HAP-1 (cell line): ENCODE measurements around the gene CDPF1.
"Not testable (repeated sequence)": the region's sequence is repeated elsewhere in the genome, so short reads cannot be mapped to it uniquely, and the experiment has no call there.

Source experiments
- DNase-seq, 2 experiments: peaks; one replicate each; pipeline ENCODE4 v3.0.0-alpha.2; 2016 to 2020; ENCODE audit warnings: low spot score in 2 of 2
- H3K27me3 ChIP-seq: fragments of 250-450 bp; sonication (Bioruptor Pico); 2 replicates; pipeline ENCODE4 v1.5.1; 2020; ENCODE audit warnings: low read depth, mild to moderate bottlenecking, moderate library complexity
- H3K36me3 ChIP-seq: fragments of 250-450 bp; sonication (Bioruptor Pico); replicated peaks from 2 replicates; pipeline ENCODE4 v1.5.1; 2020; ENCODE audit warnings: mild to moderate bottlenecking
- H3K4me1 ChIP-seq: fragments of 250-450 bp; sonication (Bioruptor Pico); 2 replicates; pipeline ENCODE4 v1.5.1; 2020; ENCODE audit warnings: mild to moderate bottlenecking
- H3K4me3 ChIP-seq: fragments of 250-450 bp; sonication (Bioruptor Pico); 2 replicates; pipeline ENCODE4 v1.5.1; 2020; ENCODE audit warnings: mild to moderate bottlenecking, moderate library complexity
- H3K9me3 ChIP-seq: fragments of 250-450 bp; sonication (Bioruptor Pico); 2 replicates; pipeline ENCODE4 v1.5.1; 2020; ENCODE audit warnings: mild to moderate bottlenecking, moderate library complexity
- in situ Hi-C: fragments of 300-500 bp; cut with MboI; formaldehyde crosslinking; loops from 3 replicates; pipeline ENCODE4 v1.14.3; 2020; ENCODE audit warnings: low sequenced_read_pairs, inconsistent platforms, mixed read lengths

The CDPF1 gene

GRCh38 chr22:46213052-46213451 lies 37.0 kb downstream of the CDPF1 start:
- Histone ChIP-seq H3K9me3 (peaks cover 7% of the 10 kb centered on the region), H3K27me3 (no peaks in the 10 kb centered on the region), H3K4me1 (no peaks in the 10 kb centered on the region), H3K36me3 (no peaks in the 10 kb centered on the region; the same call in 1 of the 2 replicates), H3K4me3 (no peak overlapping the region)
- in situ Hi-C loops, result no loop called here
- DNase-seq, result no peak

DNA sequence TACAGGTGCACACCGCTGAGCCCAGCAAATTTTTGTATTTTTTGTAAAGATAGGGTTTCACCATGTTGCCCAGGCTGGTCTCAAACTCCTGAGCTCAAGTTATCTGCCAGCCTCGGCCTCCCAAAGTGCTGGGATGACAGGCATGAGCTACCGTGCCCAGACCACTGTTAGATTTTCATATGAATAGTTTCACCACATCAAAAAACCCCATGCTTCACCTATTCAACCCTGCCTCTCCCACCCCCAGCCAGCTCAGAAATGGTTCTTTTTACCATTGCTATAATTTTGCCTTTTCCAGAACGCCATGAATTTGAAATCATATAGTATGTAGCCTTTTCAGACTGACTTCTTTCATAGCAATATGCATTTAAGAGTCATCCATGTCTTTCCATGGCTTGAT lies 37.9 kb downstream of the CDPF1 start:
- Histone ChIP-seq H3K36me3 (no peaks in the 10 kb centered on the region), H3K4me3 (no peak overlapping the region), H3K9me3 (peaks cover 7% of the 10 kb centered on the region), H3K27me3 (no peaks in the 10 kb centered on the region), H3K4me1 (no peaks in the 10 kb centered on the region)
- DNase-seq, result no peak
- in situ Hi-C loops, result no loop called here

DNA sequence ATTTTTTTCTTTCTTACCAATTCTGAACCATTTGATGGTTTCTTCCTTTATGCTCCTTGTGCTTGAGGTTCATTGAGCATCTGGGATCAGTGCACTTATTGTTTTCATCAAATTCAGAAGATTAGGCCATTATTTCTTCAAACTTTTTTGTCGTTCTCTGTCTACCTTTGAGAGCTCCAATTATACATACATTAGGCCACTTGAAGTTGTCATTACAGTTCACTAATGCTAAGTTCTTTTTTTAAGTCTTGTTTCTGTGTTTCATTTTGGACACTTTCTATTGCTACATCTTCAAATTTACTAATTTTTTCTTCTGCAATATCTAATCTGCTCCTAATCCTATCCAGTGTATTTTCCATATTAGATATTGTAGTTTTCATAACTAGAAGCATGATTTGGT lies 40.8 kb downstream of the CDPF1 start:
- DNase-seq, result no peak
- peaks cover 7% of the 10 kb centered on the region for H3K9me3 ChIP-seq
- in situ Hi-C loops, result no loop called here

GRCh38 chr22:46203601-46203980 lies 46.5 kb downstream of the CDPF1 start:
- Histone ChIP-seq H3K27me3 (no peaks in the 10 kb centered on the region), H3K9me3 (peaks cover under 1% of the 10 kb centered on the region; the same call in 1 of the 2 replicates), H3K4me1 (no peaks in the 10 kb centered on the region), H3K36me3 (peaks cover 3% of the 10 kb centered on the region; the same call in 1 of the 2 replicates), H3K4me3 (no peak overlapping the region)
- DNase-seq, result no peak
- in situ Hi-C loops, result no loop called here

More for the DNA sequence above, 40.8 kb downstream of the CDPF1 start:
- Histone ChIP-seq H3K4me3 (no peak overlapping the region), H3K36me3 (no peaks in the 10 kb centered on the region), H3K27me3 (no peaks in the 10 kb centered on the region), H3K4me1 (no peaks in the 10 kb centered on the region)

- in situ Hi-C loops, result no loop called here
- no peak for DNase-seq
- Histone ChIP-seq H3K36me3 (peaks cover 3% of the 10 kb centered on the region; the same call in 1 of the 2 replicates), H3K27me3 (no peaks in the 10 kb centered on the region), H3K4me1 (no peaks in the 10 kb centered on the region), H3K9me3 (no peaks in the 10 kb centered on the region), H3K4me3 (no peak overlapping the region)
These were observed 47.0 kb downstream of the CDPF1 start for GRCh38 chr22:46202897-46203600.

GRCh38 chr22:46201059-46201757 lies 48.9 kb downstream of the CDPF1 start:
- Histone ChIP-seq H3K36me3 (peaks cover 3% of the 10 kb centered on the region; the same call in 1 of the 2 replicates), H3K4me3 (no peak overlapping the region), H3K9me3 (no peaks in the 10 kb centered on the region), H3K27me3 (no peaks in the 10 kb centered on the region), H3K4me1 (no peaks in the 10 kb centered on the region)
- in situ Hi-C loops, result no loop called here
- DNase-seq, result no peak

DNA sequence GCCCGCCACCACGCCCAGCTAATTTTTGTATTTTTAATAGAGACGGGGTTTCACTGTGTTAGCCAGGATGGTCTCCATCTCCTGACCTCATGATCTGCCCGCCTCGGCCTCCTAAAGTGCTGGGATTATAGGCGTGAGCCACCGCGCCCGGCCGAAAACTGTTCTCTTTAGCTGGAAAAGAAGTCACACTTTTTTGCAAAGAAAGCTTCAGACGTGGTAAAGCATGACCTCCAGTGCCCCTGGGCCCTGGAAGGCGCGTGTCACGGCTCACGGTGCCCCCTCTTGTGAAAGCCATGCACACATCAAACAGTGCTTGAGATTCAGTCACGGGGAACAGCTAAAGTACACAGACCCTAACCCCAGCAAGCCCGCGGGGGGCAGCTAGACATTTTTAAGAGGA lies 51.3 kb downstream of the CDPF1 start:
- DNase-seq, H3K4me1 ChIP-seq, H3K36me3 ChIP-seq, H3K27me3 ChIP-seq, H3K9me3 ChIP-seq, in situ Hi-C loops, H3K4me3 ChIP-seq: not testable (repeated sequence)

GRCh38 chr22:46198274-46198673 lies 51.8 kb downstream of the CDPF1 start:
- no peak for DNase-seq
- H3K36me3 ChIP-seq, result peaks cover 3% of the 10 kb centered on the region; the same call in 1 of the 2 replicates
- H3K27me3 ChIP-seq, result no peaks in the 10 kb centered on the region
- no peaks in the 10 kb centered on the region for H3K9me3 ChIP-seq
- no peak overlapping the region for H3K4me3 ChIP-seq
- no peaks in the 10 kb centered on the region for H3K4me1 ChIP-seq
- in situ Hi-C loops, result no loop called here

DNA sequence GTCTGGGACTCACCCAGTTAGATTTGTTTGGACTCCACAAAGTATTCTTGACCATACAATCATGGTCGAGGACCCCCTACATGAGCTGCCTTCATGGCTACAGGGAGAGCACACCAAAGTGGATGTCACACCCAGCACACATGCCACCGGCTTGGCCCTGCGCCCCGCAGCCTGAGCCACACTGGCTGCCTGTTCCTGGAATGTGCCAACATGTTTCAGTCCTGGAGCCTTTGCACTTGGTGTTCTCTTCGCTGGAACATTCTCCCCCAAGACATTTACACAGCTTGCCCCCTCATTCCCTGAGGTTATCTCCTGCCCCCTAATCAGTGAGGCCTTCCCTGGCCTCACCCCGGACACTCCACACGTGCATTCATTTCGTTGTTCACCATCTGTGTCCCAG lies 53.8 kb downstream of the CDPF1 start:
- in situ Hi-C loops, result no loop called here
- Histone ChIP-seq H3K36me3 (peaks cover 3% of the 10 kb centered on the region; the same call in 1 of the 2 replicates), H3K4me3 (no peak overlapping the region), H3K9me3 (no peaks in the 10 kb centered on the region), H3K4me1 (no peaks in the 10 kb centered on the region), H3K27me3 (no peaks in the 10 kb centered on the region)
- DNase-seq, result no peak

DNA sequence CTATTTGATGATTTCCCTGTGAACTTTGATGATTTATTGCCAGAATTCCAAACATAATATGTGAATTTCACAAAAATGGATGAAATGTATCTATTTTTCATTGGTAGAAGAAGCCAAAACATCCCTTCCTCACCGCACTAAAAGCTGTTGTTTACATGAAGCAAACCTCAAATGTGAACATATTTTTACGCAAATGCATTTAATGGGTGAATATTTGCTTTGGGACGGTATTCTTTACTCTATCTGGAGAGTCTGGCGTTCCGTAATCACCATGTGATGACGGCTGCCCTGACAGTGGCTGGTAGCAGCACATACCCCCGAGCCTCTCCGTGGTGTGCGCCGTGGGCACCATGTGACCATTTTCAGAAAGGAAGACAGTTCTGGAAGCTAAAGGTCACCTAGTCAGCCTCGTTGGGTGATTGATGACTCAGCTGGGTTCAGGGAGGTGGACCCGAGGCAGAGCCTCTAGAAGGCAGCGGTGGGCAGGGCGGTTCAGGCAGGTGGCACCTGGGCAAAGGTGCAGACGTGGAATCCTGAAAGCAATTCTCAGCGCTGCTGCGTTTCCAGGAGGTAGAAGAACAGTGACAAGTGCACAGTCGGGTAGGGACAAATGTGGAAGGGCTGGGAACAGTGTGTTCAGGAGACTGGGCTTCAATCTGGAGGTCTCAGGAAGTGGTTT lies 54.5 kb downstream of the CDPF1 start:
- Histone ChIP-seq H3K36me3 (peaks cover 3% of the 10 kb centered on the region; the same call in 1 of the 2 replicates), H3K4me1 (no peaks in the 10 kb centered on the region), H3K9me3 (no peaks in the 10 kb centered on the region), H3K27me3 (no peaks in the 10 kb centered on the region), H3K4me3 (no peak overlapping the region)
- in situ Hi-C loops, result no loop called here
- DNase-seq, result no peak
